Stimulated activated CD8-positive, alpha-beta memory T cell treated with anti-CD3 and anti-CD28 coated beads, Interleukin-15, amount 100 ng/mL, for 4 hours (primary cell): ENCODE data around the gene MYLK2.
"Not testable (repeated sequence)": the region's sequence is repeated elsewhere in the genome, so short reads cannot be mapped to it uniquely, and the experiment has no call there.

Experiments used
- DNase-seq, 2 donors: peaks; one replicate each; pipeline ENCODE4 v3.0.0-alpha.2; 2020; ENCODE audit warnings: low read depth in 2 of 2

MYLK2 gene

DNA sequence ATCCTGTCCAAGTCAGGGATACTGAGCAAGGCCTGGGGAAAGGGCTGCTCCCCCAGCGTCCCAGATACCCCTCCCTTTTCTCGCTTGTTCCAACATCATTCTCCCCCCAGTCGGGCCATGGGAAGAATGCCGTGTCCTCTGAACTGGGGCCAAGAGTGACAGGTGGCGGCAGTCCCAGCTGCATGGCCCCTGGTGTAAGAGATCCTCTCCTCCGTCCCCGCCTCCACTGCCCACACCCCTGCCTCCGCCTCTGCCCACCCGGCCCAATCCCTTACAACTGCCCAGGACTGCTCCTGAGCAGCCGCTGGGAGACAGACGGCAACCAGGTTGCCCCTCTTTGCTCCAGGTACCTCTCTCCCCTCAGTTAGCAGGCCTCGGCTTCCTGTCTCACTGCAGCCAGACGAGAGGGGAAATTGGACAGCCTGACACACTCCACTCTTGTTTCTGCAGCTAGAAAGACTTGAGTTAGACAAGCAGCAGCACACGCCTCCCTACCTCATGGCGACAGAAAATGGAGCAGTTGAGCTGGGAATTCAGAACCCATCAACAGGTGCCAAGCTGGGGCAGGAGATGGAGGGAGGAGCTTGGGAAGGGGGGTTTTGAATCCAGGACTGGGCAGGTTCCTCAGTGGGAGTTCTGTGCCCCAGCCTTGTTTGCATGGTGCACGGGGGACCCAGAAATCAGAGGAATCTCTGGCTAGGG is at the start of gene MYLK2:
TSS of gene MYLK2 (plus strand) at position 274 of the 702 bp plus-strand sequence. CDS start at position 499, 225 bp downstream.
- DNase-seq: no peak

DNA sequence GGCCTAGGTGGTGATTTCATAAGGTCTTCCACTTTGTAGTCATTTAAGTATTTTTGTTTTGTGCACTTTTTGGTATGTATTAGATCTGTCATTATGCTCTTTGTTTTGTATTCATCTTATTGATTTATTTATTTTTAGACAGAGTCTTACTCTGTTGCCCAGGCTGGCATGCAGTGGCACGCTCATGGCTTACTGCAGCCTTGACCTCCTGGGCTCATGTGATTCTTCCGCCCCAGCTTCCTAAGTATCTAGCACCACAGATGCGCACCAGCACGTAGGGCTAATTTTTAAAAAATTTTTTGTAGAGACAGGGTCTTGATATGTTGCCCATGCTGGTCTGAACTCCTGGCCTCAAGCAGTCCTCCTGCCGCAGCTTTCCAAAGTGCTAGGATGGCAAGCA is 49.5 kb upstream of the MYLK2 start:
- DNase-seq: no peak

DNA sequence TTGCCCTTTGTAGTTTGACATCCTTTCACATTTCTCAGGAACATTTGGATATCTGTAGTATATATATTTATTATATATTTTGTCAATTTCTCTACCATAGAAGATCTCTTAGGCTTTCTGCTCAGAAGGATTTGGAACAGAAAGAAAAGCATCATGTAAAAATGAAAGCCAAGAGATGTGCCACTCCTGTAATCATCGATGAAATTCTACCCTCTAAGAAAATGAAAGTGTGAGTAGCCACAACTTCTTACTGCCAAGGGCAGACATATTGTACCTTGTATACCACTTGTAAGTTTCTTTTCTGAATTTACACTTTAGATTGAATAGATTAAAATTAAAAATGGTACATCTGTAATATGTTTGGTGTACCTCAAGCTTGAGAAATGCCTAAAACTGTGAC is 48.9 kb upstream of the MYLK2 start:
- DNase-seq: no peak

DNA sequence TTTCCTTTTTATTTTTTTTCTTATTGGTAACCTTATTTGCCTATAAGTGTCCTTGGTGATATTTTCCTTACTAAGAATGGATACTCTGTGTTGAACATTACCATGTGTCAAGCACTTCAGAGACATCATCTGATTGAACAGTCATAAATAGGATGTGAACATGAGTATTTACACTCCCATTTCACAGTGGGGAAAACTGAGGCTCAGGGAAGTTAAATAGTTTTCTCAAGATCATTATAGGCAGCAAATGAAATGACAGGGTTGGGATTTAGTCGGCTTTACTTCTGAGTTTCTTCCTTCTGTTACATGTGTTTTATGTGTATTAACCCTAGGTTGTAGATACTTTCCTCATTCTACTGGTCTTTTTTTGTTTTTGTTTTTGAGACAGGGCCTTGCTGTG is 44.7 kb upstream of the MYLK2 start:
- no peak for DNase-seq

DNA sequence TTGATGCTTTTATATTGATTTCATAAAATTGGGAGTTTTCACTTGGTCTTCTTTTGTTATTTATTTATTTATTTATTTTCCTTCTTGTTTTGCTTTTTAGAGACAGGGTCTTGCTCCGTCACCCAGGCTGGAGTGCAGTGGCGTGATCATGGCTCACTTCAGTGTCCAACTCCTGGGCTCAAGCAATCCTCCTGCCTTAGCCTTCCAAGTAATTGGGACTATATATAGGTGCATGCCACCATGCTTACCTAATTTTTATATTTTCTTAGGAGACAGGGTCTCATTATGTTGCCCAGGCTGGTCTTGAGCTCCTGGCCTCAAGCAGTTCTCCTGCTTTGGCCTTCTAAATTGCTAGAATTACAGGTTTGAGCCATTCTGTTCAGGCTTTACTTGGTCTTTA is 38.3 kb upstream of the MYLK2 start:
- no peak for DNase-seq

DNA sequence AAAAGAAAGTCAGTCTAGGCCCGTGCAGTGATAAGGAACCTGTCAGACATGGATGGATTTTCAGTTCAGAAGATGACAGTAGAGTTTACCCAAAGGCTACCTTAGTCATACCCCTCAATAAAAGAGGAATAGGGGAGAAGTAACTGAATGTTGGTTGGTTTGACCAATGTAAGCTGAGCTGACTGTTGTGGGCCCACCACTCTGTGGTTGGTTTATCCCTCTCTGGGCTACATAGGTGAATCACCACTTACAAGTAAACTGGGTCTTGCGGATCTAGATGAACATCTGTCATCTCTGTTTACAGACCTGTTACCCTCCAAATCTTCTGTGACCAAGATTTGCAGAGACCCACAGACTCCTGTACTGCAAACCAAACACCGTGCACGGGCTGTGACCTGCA is 37.2 kb upstream of the MYLK2 start:
- DNase-seq: no peak

DNA sequence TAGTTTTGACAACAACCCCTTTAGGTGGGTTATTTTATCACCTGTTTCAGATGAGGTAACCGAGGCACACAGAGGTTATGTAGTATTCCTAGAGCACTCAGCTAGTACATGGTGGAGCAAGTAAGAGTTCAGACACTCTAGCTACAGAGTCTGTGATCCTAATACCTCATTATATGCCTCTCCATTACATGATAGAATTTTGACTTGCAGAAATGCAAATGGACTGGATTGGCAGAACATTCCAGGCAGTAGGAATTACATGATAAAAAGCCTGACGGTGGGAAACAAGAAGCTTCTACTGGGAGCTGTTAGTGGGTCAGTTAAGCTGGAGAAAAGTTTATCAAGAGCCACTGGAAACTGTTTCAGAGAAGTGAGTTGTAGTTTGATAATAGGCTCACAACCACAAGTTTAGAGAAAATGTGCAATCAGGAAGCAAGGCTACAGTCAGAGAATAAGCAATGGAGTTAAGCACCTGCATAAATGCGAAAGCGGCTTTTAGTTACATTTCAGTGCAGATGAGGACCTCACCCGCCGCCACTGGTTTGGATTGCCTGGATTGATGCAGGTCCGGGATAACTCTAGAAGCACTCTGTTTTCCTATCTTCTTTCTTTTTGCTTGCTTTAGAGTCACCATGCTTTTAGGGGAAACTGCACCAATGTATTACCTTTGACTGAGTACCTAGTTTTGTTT is 34.7 kb upstream of the MYLK2 start:
- DNase-seq: no peak

DNA sequence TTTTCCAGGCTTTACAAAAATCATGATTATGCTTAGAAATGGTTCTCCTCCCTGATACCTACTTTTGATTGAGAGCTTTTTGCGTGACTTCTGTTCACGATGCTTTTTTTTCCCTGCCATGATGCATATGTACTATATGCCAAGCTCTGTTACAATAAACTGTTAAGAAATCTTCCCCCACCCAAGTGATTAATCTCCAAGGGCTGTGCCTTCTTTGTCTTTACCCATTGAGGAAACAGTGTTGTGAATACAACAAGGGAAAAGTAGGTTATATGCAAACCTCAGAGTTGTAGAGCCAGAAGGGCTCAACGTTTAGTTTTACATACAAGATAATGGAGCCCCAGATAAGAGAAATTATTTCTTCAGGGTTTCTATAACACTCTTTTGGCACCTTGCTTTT is 34.1 kb upstream of the MYLK2 start:
- no peak for DNase-seq

DNA sequence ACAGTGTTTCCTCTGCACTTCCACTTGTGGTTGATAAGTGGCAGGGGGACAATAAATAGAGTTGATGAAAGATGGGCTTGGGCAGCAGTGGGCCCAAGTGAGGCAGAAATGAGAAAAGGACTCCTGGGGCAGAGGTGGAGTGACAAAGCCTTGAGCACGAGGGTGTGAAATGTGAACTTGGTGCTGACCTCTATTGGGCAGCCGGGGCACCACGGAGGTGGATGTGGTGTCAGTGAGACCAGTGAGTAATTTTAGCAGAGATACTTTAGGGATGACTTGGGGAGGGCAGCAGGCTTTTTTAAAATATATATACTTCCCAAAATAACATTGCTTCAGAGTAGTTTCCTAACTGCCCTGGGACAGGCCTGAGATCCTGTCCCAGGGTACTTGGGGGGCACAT is 30.6 kb upstream of the MYLK2 start:
- DNase-seq: no peak

DNA sequence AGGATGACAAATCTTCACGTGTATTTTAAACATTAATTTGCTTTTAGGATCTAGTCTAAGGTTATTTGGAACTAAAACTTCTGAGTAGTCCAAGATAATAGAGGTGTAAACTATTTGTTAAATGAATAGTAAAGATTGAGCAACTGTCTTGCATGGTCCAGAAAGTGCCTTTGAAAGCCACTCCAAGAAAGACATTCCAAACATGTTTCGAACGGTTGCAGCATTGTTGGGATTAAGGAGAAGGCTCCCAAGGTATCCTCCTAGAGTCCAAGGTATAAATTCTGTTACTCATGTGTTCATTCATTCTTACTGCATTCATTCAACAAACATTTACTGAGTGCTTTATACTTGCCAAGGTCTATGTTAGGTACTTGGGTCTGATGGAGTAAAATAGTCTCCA is 28.8 kb upstream of the MYLK2 start:
- no peak for DNase-seq

DNA sequence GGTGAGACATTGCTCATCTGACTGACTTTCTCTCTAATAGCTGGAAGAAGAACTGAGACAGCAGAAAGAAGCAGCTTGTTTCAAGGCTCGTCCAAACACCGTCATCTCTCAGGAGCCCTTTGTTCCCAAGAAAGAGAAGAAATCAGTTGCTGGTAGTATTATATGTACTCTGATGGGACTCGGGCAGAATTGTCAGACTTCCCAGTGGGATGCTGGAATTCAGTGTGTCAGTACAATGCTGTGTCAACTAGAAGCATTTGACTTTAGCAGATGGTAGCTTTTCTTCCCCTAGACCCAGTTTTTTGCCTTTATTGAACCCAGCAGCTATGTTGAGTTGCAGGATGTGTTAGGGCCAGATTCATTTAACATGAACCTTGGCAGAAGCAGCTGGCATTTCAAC is 21.8 kb upstream of the MYLK2 start:
- DNase-seq: no peak

DNA sequence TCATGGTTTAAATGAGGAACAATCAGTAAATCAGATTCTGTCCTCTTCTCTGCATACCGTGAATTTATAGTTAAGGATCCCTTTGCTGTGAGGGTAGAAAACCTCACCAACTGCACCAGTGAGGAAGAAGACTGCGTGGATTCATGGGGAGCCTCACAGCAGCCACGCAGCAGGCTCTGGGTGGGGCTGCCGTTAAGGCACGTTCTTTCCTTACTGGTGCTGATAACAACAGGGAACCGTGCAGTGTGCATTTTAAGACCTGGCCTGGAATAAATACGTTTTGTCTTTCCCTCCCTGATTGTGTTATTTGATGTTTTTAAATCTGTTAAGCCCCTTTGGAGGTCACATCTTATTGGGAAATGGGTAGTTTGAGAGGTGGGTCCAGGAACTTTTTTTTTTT is 17.6 kb upstream of the MYLK2 start:
- DNase-seq: no peak

DNA sequence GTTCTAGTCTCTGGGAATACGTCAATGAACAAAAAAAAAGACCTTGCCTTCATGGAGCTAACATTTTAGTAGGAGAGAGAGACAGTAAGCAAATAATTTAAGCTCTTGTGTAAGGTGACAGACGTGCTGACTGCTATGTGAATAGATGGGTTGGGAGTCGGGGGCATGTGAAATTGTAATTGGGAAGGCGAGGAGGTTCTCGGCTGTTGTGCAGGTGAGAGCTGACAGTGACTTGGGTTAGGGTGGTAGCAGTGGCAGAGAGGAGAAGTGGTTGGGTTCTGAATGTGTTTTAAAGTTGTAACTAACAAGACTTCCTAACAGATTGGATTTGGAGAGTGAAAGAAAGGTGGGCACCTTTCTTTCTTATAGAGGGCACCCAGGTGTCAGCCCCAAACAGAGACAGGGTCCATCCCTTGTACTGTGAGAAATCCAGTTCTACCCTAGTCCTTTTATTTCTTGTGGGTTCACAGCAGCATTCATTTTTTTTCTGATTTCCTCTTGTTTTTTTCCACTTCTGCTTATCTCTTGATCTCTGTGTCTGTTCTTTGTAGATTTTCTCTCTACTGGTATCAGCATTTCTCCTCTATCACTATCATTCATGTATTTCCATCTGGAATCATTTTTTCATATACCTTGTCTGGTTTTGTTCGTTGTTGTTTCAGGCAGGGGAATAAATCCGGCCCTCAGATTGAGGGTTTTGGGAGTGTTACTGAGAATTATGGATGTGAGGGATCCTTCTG is 15.4 kb upstream of the MYLK2 start:
- DNase-seq: no peak

DNA sequence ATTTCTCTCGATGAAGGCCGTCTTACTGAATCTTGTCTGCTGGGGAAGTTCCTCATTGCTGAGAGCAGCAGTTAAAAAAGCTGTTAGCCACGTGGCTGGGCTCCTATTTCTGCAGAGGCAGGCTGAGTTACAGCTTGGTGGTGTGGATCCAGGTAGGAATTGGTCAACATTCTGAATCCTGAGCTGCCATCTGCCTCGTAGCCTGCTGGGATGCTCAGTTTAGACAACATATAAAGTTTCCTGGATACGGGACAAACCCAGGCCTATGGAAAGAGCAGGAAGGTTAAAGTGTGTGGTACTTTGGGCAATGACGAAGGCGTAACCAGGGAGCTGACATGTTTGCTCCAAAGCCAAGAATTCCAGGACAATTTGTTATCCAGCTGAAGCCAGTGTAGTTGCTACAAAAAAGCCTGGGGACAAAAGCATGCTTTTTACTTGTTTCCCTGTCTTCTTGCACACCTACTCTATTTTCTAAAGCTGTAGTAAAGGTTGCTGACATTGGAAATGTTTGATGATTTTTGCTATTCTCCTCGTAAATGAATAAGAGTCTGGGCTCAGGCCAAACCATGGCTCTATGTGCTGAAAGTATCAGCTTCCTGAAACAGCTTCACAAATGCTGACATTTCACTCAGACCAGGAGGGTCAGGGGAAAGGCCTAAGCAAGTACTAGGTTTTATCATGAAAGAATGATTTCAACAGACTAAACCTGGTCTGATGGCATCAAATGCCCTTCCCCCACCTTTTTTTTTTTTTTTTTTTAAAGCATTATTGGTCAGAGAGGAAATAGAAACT is 12.4 kb upstream of the MYLK2 start:
- no peak for DNase-seq

DNA sequence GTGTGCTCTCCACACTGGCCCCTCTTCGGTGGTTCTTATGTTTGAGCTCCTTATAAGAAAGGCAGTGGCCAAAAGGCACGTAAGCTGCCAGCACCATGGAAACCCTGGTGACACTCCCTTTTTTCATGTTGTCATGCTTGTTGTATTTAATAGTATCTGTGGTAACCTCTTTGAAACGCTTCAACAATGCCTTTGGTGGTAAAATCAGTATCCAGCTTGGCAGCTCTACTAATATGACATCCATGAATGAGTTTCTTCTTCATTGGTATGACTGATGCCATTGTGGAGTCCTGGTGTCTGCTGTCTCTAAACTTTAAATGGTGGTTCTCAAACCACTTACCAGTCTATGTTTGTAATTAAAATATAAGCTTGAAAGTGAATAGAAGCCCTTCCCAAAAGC is 10.7 kb upstream of the MYLK2 start:
- DNase-seq: no peak

DNA sequence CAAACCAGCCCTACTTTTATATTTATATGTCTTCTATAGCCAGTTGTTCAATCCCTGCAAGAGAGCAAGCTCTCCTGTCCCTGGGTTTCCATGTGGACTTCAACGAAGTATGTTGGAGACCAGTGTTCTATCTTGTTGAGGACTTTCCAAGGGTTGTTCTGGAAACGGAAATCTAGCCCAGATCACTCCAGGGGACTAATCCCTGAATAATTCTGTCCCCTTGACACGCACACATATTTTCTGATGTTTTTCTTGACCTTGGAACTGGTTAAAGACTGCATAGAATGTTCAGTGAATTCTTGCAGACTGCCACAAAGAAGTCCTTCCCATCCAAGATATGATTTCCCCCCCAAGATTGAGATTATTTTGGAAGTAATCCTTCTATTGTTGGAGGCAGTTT is 9.5 kb upstream of the MYLK2 start:
- no peak for DNase-seq

DNA sequence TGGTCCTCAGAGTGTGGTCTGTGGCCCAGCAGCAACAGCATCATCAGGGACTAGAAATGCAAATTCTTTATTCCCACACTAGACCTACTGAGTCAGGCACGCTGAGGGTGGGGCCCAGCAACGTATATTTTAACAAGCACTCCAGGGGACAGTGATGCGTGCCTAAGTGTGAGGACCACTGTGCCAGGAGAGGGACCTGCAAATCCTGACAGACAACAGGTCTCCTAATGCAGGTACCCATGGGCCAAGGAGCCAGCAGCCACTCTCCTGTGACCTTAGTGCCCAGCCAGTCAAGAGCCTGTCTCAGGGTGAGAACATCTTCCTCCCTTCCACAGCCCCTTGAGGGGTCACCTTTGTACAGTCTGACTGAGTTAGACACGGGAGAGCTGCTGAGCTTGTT is 8.0 kb upstream of the MYLK2 start:
- DNase-seq: no peak

DNA sequence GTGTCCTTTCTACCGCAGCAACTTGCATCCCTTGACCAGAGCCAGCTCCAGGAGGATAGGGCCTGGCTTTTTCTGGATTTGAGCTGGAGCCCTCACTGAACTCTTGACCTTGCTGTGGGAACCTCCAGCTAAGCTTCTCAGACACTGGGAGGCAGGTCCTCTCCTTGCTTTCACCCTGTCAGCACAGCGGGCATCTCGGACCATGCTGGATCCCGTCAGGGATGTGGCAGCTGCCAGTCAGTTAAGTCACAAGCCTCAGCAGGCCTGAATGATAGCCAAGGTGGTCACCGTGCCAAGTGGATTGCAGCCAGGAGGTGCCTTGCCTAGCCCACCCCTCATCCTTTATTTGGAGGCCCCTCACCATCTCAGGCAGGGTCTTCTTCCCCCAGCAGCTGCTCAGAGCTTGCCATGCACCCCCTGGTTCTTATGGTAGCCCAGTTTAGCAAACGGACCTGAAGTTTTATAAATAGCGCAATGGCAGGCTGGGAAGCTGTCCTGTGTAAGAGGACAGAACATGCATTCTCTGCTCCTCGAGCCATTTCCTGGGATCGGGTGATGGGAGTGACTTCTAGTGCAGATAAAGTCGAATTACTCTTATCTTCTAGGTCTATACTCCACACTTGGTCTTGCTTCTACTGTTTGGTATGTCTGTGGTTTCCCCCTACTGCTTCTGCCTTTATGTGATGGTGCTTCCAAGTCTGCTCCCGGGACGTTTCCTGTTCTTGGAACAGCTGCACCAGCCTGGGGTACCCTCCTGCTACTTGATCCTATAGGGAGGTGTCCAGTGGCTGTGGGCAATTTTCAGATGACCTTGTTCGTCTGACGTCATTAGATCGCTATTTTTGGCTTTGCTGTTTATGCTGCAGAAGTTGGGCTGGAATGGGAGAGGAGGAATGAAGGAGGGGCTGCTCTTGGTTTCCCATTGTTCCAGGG is 7.1 kb upstream of the MYLK2 start:
- no peak for DNase-seq

DNA sequence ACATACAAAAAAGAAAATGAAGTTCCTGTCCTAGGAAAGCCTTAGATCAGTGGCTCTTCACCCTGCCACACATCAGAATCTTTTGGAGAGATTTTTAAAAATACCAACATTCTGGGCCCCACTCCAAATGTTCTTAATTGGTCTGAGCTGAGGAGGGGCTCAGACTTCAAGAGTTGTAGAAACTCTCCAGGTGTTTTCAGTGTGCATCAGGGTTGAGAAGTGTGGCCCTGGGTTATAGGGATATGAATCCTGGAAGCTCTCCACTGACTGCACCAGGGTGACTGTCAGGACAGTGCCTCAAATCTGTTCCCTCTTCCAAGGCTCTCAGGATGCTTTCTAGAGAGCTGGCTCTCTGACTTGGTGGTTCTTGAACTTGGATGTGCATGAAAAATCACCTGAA is 5.5 kb upstream of the MYLK2 start:
- DNase-seq: no peak

DNA sequence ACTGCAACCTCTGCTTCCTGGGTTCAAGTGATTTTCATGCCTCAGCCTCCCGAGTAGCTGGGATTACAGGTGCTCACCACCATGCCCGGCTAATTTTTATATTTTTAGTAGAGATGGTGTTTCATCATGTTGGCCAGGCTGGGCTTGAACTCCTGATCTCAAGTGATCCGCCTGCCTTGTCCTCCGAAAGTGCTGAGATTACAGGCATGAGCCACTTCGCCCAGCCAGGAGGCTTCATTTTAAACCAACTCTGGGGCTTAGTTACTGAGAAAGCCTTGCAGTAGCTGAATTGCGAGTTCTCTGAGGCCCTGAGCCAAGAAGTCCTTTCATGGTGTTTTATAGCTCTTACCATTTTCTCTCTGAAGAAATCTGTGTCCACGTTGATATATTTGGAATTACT is 5.0 kb upstream of the MYLK2 start:
- DNase-seq: not testable (repeated sequence)
